H1 (cell line): Measurements from ENCODE around the gene FAM171A1.
"Not testable (repeated sequence)": the region's sequence is repeated elsewhere in the genome, so short reads cannot be mapped to it uniquely, and the experiment has no call there.

ENCODE experiments used
- CEBPB ChIP-seq: IDR thresholded peaks from 2 replicates; pipeline ENCODE4 v1.6.1; 2012; ENCODE audit warnings: low read depth, low read length
- CTCF ChIP-seq, 3 experiments: IDR thresholded peaks; 1 replicate in 2 of 3; 2 replicates in 1 of 3; pipeline versions ENCODE4 v1.5.1 to v1.6.1; 2011; ENCODE audit warnings: low read length in 3 of 3, mild to moderate bottlenecking in 3 of 3, inconsistent platforms in 2 of 3, low read depth in 1 of 3, moderate library complexity in 1 of 3; ENCODE audit not compliant: insufficient read depth in 1 of 3; ENCODE audit errors: control extremely low read depth in 1 of 3
- POLR2A ChIP-seq, 2 experiments: IDR thresholded peaks; 1 replicate in 1 of 2; 2 replicates in 1 of 2; pipeline ENCODE4 v1.6.1; 2011; ENCODE audit warnings: low read depth in 2 of 2, low read length in 2 of 2, mild to moderate bottlenecking in 2 of 2; ENCODE audit errors: control extremely low read depth in 1 of 2
- YY1 ChIP-seq: IDR thresholded peaks from 2 replicates; pipeline ENCODE4 v1.6.1; 2011; ENCODE audit warnings: low read depth, mild to moderate bottlenecking, low read length

- not testable (repeated sequence) for TF ChIP-seq CEBPB; CTCF (IDR thresholded peaks at IDR 0.05; ENCODE audit: control extremely low read depth in 1 of 3, insufficient read depth in 1 of 3, low read depth in 1 of 3, low read length in 3 of 3); POLR2A (IDR thresholded peaks at IDR 0.05; ENCODE audit: control extremely low read depth in 1 of 2, low read depth in 2 of 2, low read length in 2 of 2); YY1
Measured at GRCh38 chr10:15333181-15333580, 37.9 kb downstream of the FAM171A1 start.
